H1 (cell line): ENCODE data around the gene DLX4. TPM values are rescaled to one million over a fixed set of nuclear protein-coding genes. Genes with fewer than 3 reads are reported as not detected.

Experiments used
- CTCF ChIA-PET: fragments of 300-600 bp; sonication (Branson Sonifier 250); formaldehyde crosslinking; loops from one replicate; lab custom pipeline; 2021; ENCODE audit not compliant: partially characterized antibody; lab: Charles Lee
- POLR2A ChIA-PET: fragments of 300-600 bp; sonication (Branson Sonifier 250); formaldehyde crosslinking; loops from one replicate; lab custom pipeline; 2021; ENCODE audit warnings: inconsistent platforms; ENCODE audit not compliant: partially characterized antibody; lab: Charles Lee
- DNase-seq, 2 experiments: peaks; one replicate each; pipeline versions ENCODE4 v3.0.0 to v3.0.0-alpha.2; 2010 to 2022; ENCODE audit warnings: low spot score in 2 of 2, low read depth in 1 of 2, mixed read lengths in 1 of 2
- FAIRE-seq: peaks from 2 replicates; lab custom pipeline; 2011; peaks lifted over from hg19 to GRCh38; lab: Jason Lieb, UNC
- H2AFZ ChIP-seq: 2 replicates; pipeline ENCODE4 v1.8.1; 2012; ENCODE audit warnings: low read length, inconsistent platforms
- H2AK5ac ChIP-seq: 2 replicates; pipeline ENCODE4 v1.6.1; 2013; ENCODE audit warnings: low read depth, low read length
- H2BK120ac ChIP-seq: replicated peaks from 2 replicates; pipeline ENCODE3; 2013; ENCODE audit warnings: low read depth, low read length, inconsistent platforms
- H2BK12ac ChIP-seq: 2 replicates; pipeline ENCODE4 v1.6.1; 2013; ENCODE audit warnings: low read depth, low read length
- H2BK15ac ChIP-seq: 2 replicates; pipeline ENCODE4 v1.6.1; 2013; ENCODE audit warnings: low read length
- H2BK20ac ChIP-seq: 2 replicates; pipeline ENCODE4 v1.6.1; 2013; ENCODE audit warnings: low read length
- H2BK5ac ChIP-seq: 2 replicates; pipeline ENCODE4 v1.6.1; 2013; ENCODE audit warnings: low read depth, low read length
- H3K14ac ChIP-seq: 2 replicates; pipeline ENCODE4 v1.6.1; 2013; ENCODE audit warnings: inconsistent platforms; ENCODE audit not compliant: insufficient read length
- H3K18ac ChIP-seq: 2 replicates; pipeline ENCODE4 v1.6.1; 2013; ENCODE audit warnings: low read length; ENCODE audit errors: extremely low read depth
- H3K23ac ChIP-seq: 2 replicates; pipeline ENCODE4 v1.6.1; 2013; ENCODE audit warnings: inconsistent platforms; ENCODE audit not compliant: insufficient read length
- H3K23me2 ChIP-seq: 2 replicates; pipeline ENCODE4 v1.6.1; 2013; ENCODE audit warnings: low read depth, low read length
- H3K27ac ChIP-seq: 2 replicates; pipeline ENCODE4 v1.6.1; 2011; ENCODE audit warnings: low read depth, low read length, inconsistent platforms
- H3K27me3 ChIP-seq, 4 experiments: replicated peaks in 1 of 4; 1 replicate in 1 of 4; 2 replicates in 3 of 4; pipeline versions ENCODE4 v1.6.1 to v1.8.1; 2011 to 2013; ENCODE audit warnings: low read length in 3 of 4, mild to moderate bottlenecking in 3 of 4, inconsistent platforms in 2 of 4, mixed read lengths in 2 of 4, moderate library complexity in 1 of 4; ENCODE audit not compliant: control insufficient read depth in 3 of 4, insufficient read depth in 3 of 4; ENCODE audit errors: extremely low read depth in 1 of 4
- H3K36me3 ChIP-seq, 4 experiments: 2 replicates each; pipeline versions ENCODE4 v1.6.1 to v1.8.1; 2011 to 2013; ENCODE audit warnings: mild to moderate bottlenecking in 4 of 4, low read length in 3 of 4, moderate library complexity in 2 of 4, control low read depth in 1 of 4, inconsistent platforms in 1 of 4; ENCODE audit not compliant: insufficient read depth in 4 of 4, control insufficient read depth in 2 of 4
- H3K4ac ChIP-seq: replicated peaks from 2 replicates; pipeline ENCODE3; 2013; ENCODE audit warnings: low read length, low read depth, mixed read lengths, inconsistent platforms; ENCODE audit not compliant: insufficient read length
- H3K4me1 ChIP-seq, 4 experiments: replicated peaks in 1 of 4; 1 replicate in 1 of 4; 2 replicates in 3 of 4; pipeline versions ENCODE4 v1.6.1 to v1.8.1; 2011 to 2013; ENCODE audit warnings: low read length in 3 of 4, inconsistent platforms in 2 of 4, mixed read lengths in 1 of 4; ENCODE audit not compliant: insufficient read depth in 4 of 4, control insufficient read depth in 3 of 4
- H3K4me2 ChIP-seq, 2 experiments: 2 replicates each; pipeline versions ENCODE4 v1.6.1 to v1.8.1; 2011 to 2013; ENCODE audit warnings: low read depth in 2 of 2, low read length in 2 of 2, control low read depth in 1 of 2, inconsistent platforms in 1 of 2, mild to moderate bottlenecking in 1 of 2; ENCODE audit not compliant: insufficient read depth in 1 of 2
- H3K4me3 ChIP-seq, 4 experiments: fragments of 200-600, 300-600 bp in 1 of 4; sonication (generic), shearing (Covaris generic), sonication (Bioruptor Twin) in 1 of 4; 2 replicates each; pipeline versions ENCODE4 v1.5.1 to v1.8.1; 2011 to 2016; ENCODE audit warnings: low read length in 4 of 4, low read depth in 3 of 4, control low read depth in 2 of 4, inconsistent platforms in 2 of 4, mild to moderate bottlenecking in 2 of 4, mixed read lengths in 1 of 4, moderate library complexity in 1 of 4; ENCODE audit not compliant: insufficient read depth in 2 of 4; ENCODE audit errors: extremely low read depth in 1 of 4
- H3K56ac ChIP-seq: replicated peaks from 2 replicates; pipeline ENCODE3; 2013; ENCODE audit warnings: low read depth, mild to moderate bottlenecking, mixed read lengths, low read length, inconsistent platforms; ENCODE audit not compliant: insufficient read length
- H3K79me1 ChIP-seq: 2 replicates; pipeline ENCODE4 v1.6.1; 2013; ENCODE audit warnings: low read depth, low read length, control low read depth
- H3K79me2 ChIP-seq, 2 experiments: 2 replicates each; pipeline versions ENCODE4 v1.6.1 to v1.8.1; 2012 to 2013; ENCODE audit warnings: low read length in 2 of 2, mild to moderate bottlenecking in 2 of 2, inconsistent platforms in 1 of 2; ENCODE audit not compliant: insufficient read depth in 2 of 2, control insufficient read depth in 1 of 2
- H3K9ac ChIP-seq, 4 experiments: replicated peaks in 1 of 4; 1 replicate in 1 of 4; 2 replicates in 3 of 4; pipeline versions ENCODE4 v1.6.1 to v1.8.1; 2011 to 2013; ENCODE audit warnings: low read depth in 3 of 4, low read length in 3 of 4, control low read depth in 2 of 4, mild to moderate bottlenecking in 2 of 4, moderate library complexity in 2 of 4, inconsistent platforms in 1 of 4; ENCODE audit errors: extremely low read depth in 1 of 4
- H3K9me3 ChIP-seq, 2 experiments: 2 replicates each; pipeline versions ENCODE4 v1.6.1 to v1.8.1; 2012 to 2013; ENCODE audit warnings: mild to moderate bottlenecking in 2 of 2, moderate library complexity in 2 of 2, control low read depth in 1 of 2, inconsistent platforms in 1 of 2, low read depth in 1 of 2, low read length in 1 of 2, mixed read lengths in 1 of 2; ENCODE audit not compliant: insufficient read depth in 2 of 2
- H4K20me1 ChIP-seq, 2 experiments: replicated peaks in 1 of 2; 2 replicates each; pipeline versions ENCODE3 to v1.8.1; 2011 to 2013; ENCODE audit warnings: inconsistent platforms in 2 of 2, low read length in 2 of 2, mild to moderate bottlenecking in 1 of 2; ENCODE audit not compliant: insufficient read depth in 2 of 2, control insufficient read depth in 1 of 2
- H4K5ac ChIP-seq: 2 replicates; pipeline ENCODE4 v1.6.1; 2013; ENCODE audit warnings: low read length, low read depth, mixed read lengths, inconsistent platforms; ENCODE audit not compliant: insufficient read length
- H4K8ac ChIP-seq: 2 replicates; pipeline ENCODE4 v1.8.0; 2013; ENCODE audit warnings: mild to moderate bottlenecking, moderate library complexity, low read length, inconsistent platforms; ENCODE audit not compliant: insufficient read depth; ENCODE audit errors: extremely low read depth
- H4K91ac ChIP-seq: replicated peaks from 2 replicates; pipeline ENCODE3; 2013; ENCODE audit warnings: low read length, mixed read lengths, inconsistent platforms; ENCODE audit not compliant: insufficient read length
- ASH2L ChIP-seq: fragments of 200-600, 300-600 bp; sonication (generic); IDR thresholded peaks from one replicate; pipeline ENCODE4 v1.7.1; 2017; ENCODE audit warnings: low read length
- CHD2 ChIP-seq: IDR thresholded peaks from 2 replicates; pipeline ENCODE4 v1.6.1; 2012; ENCODE audit warnings: low read length, improper control_type of control experiment
- CREB1 ChIP-seq: IDR thresholded peaks from 2 replicates; pipeline ENCODE4 v1.6.1; 2012; ENCODE audit warnings: inconsistent platforms
- CTCF ChIP-seq, 3 experiments: IDR thresholded peaks; 1 replicate in 2 of 3; 2 replicates in 1 of 3; pipeline versions ENCODE4 v1.5.1 to v1.6.1; 2011; ENCODE audit warnings: low read length in 3 of 3, mild to moderate bottlenecking in 3 of 3, inconsistent platforms in 2 of 3, low read depth in 1 of 3, moderate library complexity in 1 of 3; ENCODE audit not compliant: insufficient read depth in 1 of 3; ENCODE audit errors: control extremely low read depth in 1 of 3
- KDM1A ChIP-seq: fragments of 200-600, 300-600 bp; sonication (generic); IDR thresholded peaks from 2 replicates; pipeline ENCODE4 v1.7.1; 2016; ENCODE audit warnings: mild to moderate bottlenecking, low read length, borderline replicate concordance
- SUZ12 ChIP-seq: fragments of 200-600 bp; sonication (generic); IDR thresholded peaks from 2 replicates; pipeline ENCODE4 v1.6.1; 2012; ENCODE audit warnings: mild to moderate bottlenecking, inconsistent platforms, low read length, moderate library complexity, mixed read lengths
- whole genome bisulfite sequencing, 2 experiments: shearing (Covaris generic) in 1 of 2; methylation state at CpG; one replicate each; pipeline versions ENCODE4 v1.1.6 to v1.1.7; 2013 to 2015; ENCODE audit warnings: low lambda C conversion rate in 2 of 2, mixed read lengths in 2 of 2, inconsistent platforms in 1 of 2, low coverage in 1 of 2, missing lambda C conversion rate in 1 of 2; ENCODE audit not compliant: insufficient replicate concordance in 2 of 2, insufficient coverage in 1 of 2, insufficient read length in 1 of 2; ENCODE audit errors: extremely low coverage in 1 of 2, missing lambda C conversion rate in 1 of 2; 5-methylcytosine and 5-hydroxymethylcytosine counted together
- polyA plus RNA-seq, 7 experiments: library from polyadenylated mRNA; depleted of rRNA in 3 of 7; stranded (reverse) in 5 of 7; unstranded in 2 of 7; fragments of >200 nt in 5 of 7; fragments of 200-250 nt in 2 of 7; gene quantifications; 1 replicate in 5 of 7; 2 replicates in 1 of 7; 4 replicates in 1 of 7; pipeline versions ENCODE4 v1.2.1 to v1.2.3, GENCODE V29; 2011 to 2013; ENCODE audit warnings: missing spikeins in 2 of 7, mixed read lengths in 2 of 7
- total RNA-seq: library from RNA; stranded (reverse); fragmentation: NEBNext Ultra II Directional; extraction: Animal tissue kit (Norgen Biotek cat#: 25700); gene quantifications from 2 replicates; pipeline ENCODE4 v1.2.1, GENCODE V29; 2021
- TF ChIP-seq, protein P1 (sequence below): IDR thresholded peaks from 2 replicates; pipeline ENCODE4 v1.6.1; 2012; ENCODE audit warnings: inconsistent platforms

DLX4 gene
- total and polyA plus RNA-seq, 2 of the 8 experiments (the other 6 are each of a cell fraction or from before 2014, with no cell fraction given): 0.67 to 0.80 TPM

DNA sequence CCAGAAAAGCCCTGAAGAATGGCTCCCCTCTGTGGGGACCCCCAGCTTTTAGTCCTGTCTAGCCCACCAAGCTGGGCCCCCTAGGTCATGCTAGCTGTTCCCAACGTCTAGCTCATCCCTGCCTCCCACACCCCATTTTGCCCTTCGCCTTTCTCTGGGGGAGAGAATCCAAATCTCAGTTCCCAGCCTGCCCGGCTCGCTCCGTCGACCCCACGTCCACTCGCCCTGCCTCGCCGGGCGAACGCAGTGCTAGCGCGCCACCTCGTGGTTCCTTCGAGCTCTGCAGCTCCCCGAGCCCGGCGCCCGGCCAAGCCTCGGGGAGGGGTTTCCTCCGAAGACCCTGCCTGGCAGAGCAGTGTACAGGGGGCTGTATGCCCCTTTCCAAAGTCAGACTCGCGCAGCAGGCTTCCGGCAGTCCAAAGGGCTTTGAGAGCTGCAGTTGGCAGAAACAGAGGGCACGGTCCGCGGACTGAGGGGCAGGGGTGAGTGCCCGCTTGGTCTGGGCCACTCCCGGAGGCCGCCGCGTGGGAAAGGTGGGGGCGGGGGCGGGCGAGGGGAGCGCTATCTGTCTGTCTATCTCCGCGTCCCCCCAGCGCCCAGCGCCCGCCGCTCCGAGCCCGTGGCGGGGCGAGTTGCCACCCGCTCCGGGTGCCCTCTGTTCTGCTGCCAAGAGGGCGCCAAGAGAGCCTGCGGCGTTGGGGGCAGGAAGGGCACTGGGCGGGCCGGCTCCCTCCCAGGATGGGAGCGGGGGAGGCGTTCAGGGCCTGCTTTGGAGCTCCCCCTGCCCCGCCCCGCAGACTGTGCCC is 27.7 kb downstream of the DLX4 start:
- H3K23me2 ChIP-seq: peaks cover 18% of the 10 kb centered on the region; the same call in 1 of the 2 replicates
- H3K4me2 ChIP-seq: peak overlapping the region; percentile 5 to 96; a peak in 3 of 4 replicates
- H3K4me1 ChIP-seq: peaks cover 7 to 35% (median 15%) of the 10 kb centered on the region in 4 experiments; a peak in 6 of 7 replicates
- H3K27ac ChIP-seq: no peak overlapping the region
- no peak overlapping the region for H4K5ac ChIP-seq
- DNase-seq (peak in 1 of 2 experiments; percentile 96), FAIRE-seq (no peak)
- no peaks in the 10 kb centered on the region for H3K79me1 ChIP-seq
- no peak overlapping the region for H3K23ac ChIP-seq
- peak overlapping the region; percentile 61; the same call in 1 of the 2 replicates for H2BK15ac ChIP-seq
- peak overlapping the region in 3 of 4 experiments; percentile 33 to 64 (median 43); a peak in 5 of 8 replicates for H3K4me3 ChIP-seq
- H3K4ac ChIP-seq: no peak overlapping the region
- no peak overlapping the region for H2BK5ac ChIP-seq
- H3K9me3 ChIP-seq: peaks cover 0 to 5% of the 10 kb centered on the region in 2 experiments; a peak in 1 of 4 replicates
- no peak overlapping the region for H2AK5ac ChIP-seq
- no peak overlapping the region for H3K9ac ChIP-seq
- WGBS, 2 experiments: 8% methylated on average over 23 of the region's 58 CpGs; no CpG with 5 or more reads in 1 of the 2 experiments
- peaks cover 2 to 15% of the 10 kb centered on the region in 2 experiments for H4K20me1 ChIP-seq
- H2BK20ac ChIP-seq: no peak overlapping the region
- no peak overlapping the region; the same call in 1 of the 2 replicates for H4K8ac ChIP-seq
- no peaks in the 10 kb centered on the region for H3K79me2 ChIP-seq
- peak overlapping the region; percentile 81; the same call in 1 of the 2 replicates for H3K18ac ChIP-seq
- no peak overlapping the region for H4K91ac ChIP-seq
- H3K56ac ChIP-seq: no peak overlapping the region
- H2AFZ ChIP-seq: peak overlapping the region; percentile 52; the same call in 1 of the 2 replicates
- no peak overlapping the region for H2BK12ac ChIP-seq
- no peaks in the 10 kb centered on the region; a peak in 1 of 8 replicates for H3K36me3 ChIP-seq
- no peak overlapping the region for H3K14ac ChIP-seq
- POLR2A ChIA-PET: interaction anchor here (0.8 to 5.6 kb wide), 11 partner anchors 11 to 233 kb away, joined by 3 to 28 read pairs (median 4); partner anchors contain the start of genes FAM117A and KAT7
- peaks cover 44 to 76% (median 66%) of the 10 kb centered on the region in 4 experiments for H3K27me3 ChIP-seq
- no peak overlapping the region for H2BK120ac ChIP-seq
- CTCF ChIA-PET: interaction anchor here (0.8 to 18.5 kb wide), 45 partner anchors 9 to 565 kb away, joined by 3 to 547 read pairs (median 8); partner anchors contain the start of genes ITGA3, NXPH3, PDK2 and SLC35B1
- TF ChIP-seq CHD2: no peak
- TF ChIP-seq, protein P1, sequence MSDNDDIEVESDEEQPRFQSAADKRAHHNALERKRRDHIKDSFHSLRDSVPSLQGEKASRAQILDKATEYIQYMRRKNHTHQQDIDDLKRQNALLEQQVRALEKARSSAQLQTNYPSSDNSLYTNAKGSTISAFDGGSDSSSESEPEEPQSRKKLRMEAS: peak; percentile 59; the same call in 1 of the 2 replicates
- TF ChIP-seq CTCF (IDR thresholded peaks at IDR 0.05; ENCODE audit: control extremely low read depth in 1 of 3, insufficient read depth in 1 of 3, low read depth in 1 of 3, low read length in 3 of 3): peak; percentile 91 to 95 (median 94)
- peak; percentile 22; the same call in 1 of the 2 replicates for TF ChIP-seq SUZ12
- TF ChIP-seq CREB1: no peak
- peak; percentile 32 for TF ChIP-seq ASH2L
- TF ChIP-seq KDM1A: no peak
